ENCODE results near the gene CTPS1.
A peak's percentile ranks its signal among the peaks of the same experiment; 100 is the strongest.

Gene CTPS1

GRCh38 chr1:41028034-41028642 lies 48.6 kb downstream of the CTPS1 start:
- no peak for DNase-seq

GRCh38 chr1:41030872-41031616 lies 51.5 kb downstream of the CTPS1 start:
- no peak for DNase-seq

- no peak for DNase-seq
Measured at GRCh38 chr1:41032147-41032546, 52.7 kb downstream of the CTPS1 start.

GRCh38 chr1:41033272-41033671 lies 53.8 kb downstream of the CTPS1 start:
- DNase-seq = no peak

- no peak for DNase-seq
Measured at GRCh38 chr1:41037116-41037903, 57.8 kb downstream of the CTPS1 start.

GRCh38 chr1:41038110-41038509 lies 58.6 kb downstream of the CTPS1 start:
- no peak for DNase-seq

- DNase-seq = no peak
Measured at GRCh38 chr1:41041614-41042270, 62.2 kb downstream of the CTPS1 start.

GRCh38 chr1:41044187-41044586 lies 64.7 kb downstream of the CTPS1 start:
- DNase-seq = no peak

- DNase-seq = no peak
Measured at GRCh38 chr1:41045740-41046139, 66.2 kb downstream of the CTPS1 start.

- DNase-seq = no peak
Measured at GRCh38 chr1:41046347-41046775, 66.9 kb downstream of the CTPS1 start.

- DNase-seq = no peak
Measured at GRCh38 chr1:41048540-41048939, 69.0 kb downstream of the CTPS1 start.

- DNase-seq = peak; percentile 23
Measured at GRCh38 chr1:41051022-41051421, 71.5 kb downstream of the CTPS1 start.

GRCh38 chr1:41053316-41053715 lies 73.8 kb downstream of the CTPS1 start:
- DNase-seq = no peak

- DNase-seq = no peak
Measured at GRCh38 chr1:41056907-41057306, 77.4 kb downstream of the CTPS1 start.
